Measurements from ENCODE around the gene APOC1. TPM values are rescaled to one million over a fixed set of nuclear protein-coding genes. Genes with fewer than 3 reads are reported as not detected.
A peak's percentile ranks its signal among the peaks of the same experiment; 100 is the strongest.
"Not testable (repeated sequence)": the region's sequence is repeated elsewhere in the genome, so short reads cannot be mapped to it uniquely, and the experiment has no call there.

Gene APOC1
- total and polyA plus RNA-seq, 8 donors, result 5.4 to 70.6 (median 17.6) TPM; not detected in 2

- H3K27ac ChIP-seq, result peak overlapping the region in 4 of 5 donors; percentile 44 to 72 (median 62)
- TF ChIP-seq POLR2AphosphoS5 (IDR thresholded peaks at IDR 0.05) (no peak), EP300 (IDR thresholded peaks at IDR 0.05) (no peak), CTCF (IDR thresholded peaks at IDR 0.05) (no peak), POLR2A (IDR thresholded peaks at IDR 0.05) (no peak)
- no peaks in the 10 kb centered on the region for H3K36me3 ChIP-seq
- peaks cover 5 to 37% (median 15%) of the 10 kb centered on the region in 4 donors for H3K4me1 ChIP-seq
- H3K4me3 ChIP-seq, result no peak overlapping the region
- WGBS, 5 donors, result 52 to 64% (median 56%) methylated on average over 8 of the region's 8 CpGs
- intact Hi-C loops (cut with DNase I; ENCODE audit: low total_unique reads), result no loop called here
- H3K9me3 ChIP-seq, result no peaks in the 10 kb centered on the region
- no peak for DNase-seq
- H3K27me3 ChIP-seq, result peaks cover 0 to 4% (median 0%) of the 10 kb centered on the region in 3 donors
Observed at GRCh38 chr19:44924243-44924725, 9.9 kb downstream of the APOC1 start.

- WGBS, 5 donors, result 28 to 59% (median 52%) methylated on average over 8 of the region's 8 CpGs
- H3K4me1 ChIP-seq, result peaks cover 5 to 37% (median 15%) of the 10 kb centered on the region in 4 donors
- peaks cover 0 to 4% (median 0%) of the 10 kb centered on the region in 3 donors for H3K27me3 ChIP-seq
- TF ChIP-seq POLR2AphosphoS5 (IDR thresholded peaks at IDR 0.05) (peak in 1 of 3 donors; percentile 50), CTCF (IDR thresholded peaks at IDR 0.05) (no peak)
- no peak overlapping the region for H3K4me3 ChIP-seq
- intact Hi-C loops (cut with DNase I; ENCODE audit: low total_unique reads), result no loop called here
- H3K9me3 ChIP-seq, result no peaks in the 10 kb centered on the region
- H3K27ac ChIP-seq, result peak overlapping the region; percentile 44 to 72 (median 58)
- DNase-seq, result peak; percentile 52 to 80
- H3K36me3 ChIP-seq, result no peaks in the 10 kb centered on the region
Observed at GRCh38 chr19:44925114-44925891, 10.9 kb downstream of the APOC1 start.

- H3K27me3 ChIP-seq; H3K9me3 ChIP-seq; intact Hi-C loops (cut with DNase I; ENCODE audit: low total_unique reads); DNase-seq; H3K36me3 ChIP-seq: not testable (repeated sequence)
- peak overlapping the region in 3 of 5 donors; percentile 18 to 67 (median 43) for H3K27ac ChIP-seq
- peaks cover 5 to 37% (median 15%) of the 10 kb centered on the region in 4 donors for H3K4me1 ChIP-seq
- H3K4me3 ChIP-seq, result peak overlapping the region in 2 of 4 donors; percentile 13 to 24
- 34 to 63% (median 50%) methylated on average over 9 to 19 of the region's 19 CpGs for WGBS, 5 donors
Observed at GRCh38 chr19:44926245-44927077, 12.1 kb downstream of the APOC1 start.

GRCh38 chr19:44927746-44928145 is 13.3 kb downstream of the APOC1 start:
- H3K27ac ChIP-seq, result peak overlapping the region in 3 of 5 donors; percentile 34 to 64 (median 43)
- intact Hi-C loops (cut with DNase I; ENCODE audit: low total_unique reads), result no loop called here
- no peaks in the 10 kb centered on the region for H3K9me3 ChIP-seq
- H3K4me3 ChIP-seq, result no peak overlapping the region
- TF ChIP-seq CTCF (IDR thresholded peaks at IDR 0.05) (no peak), EP300 (IDR thresholded peaks at IDR 0.05) (no peak), POLR2A (IDR thresholded peaks at IDR 0.05) (no peak), POLR2AphosphoS5 (IDR thresholded peaks at IDR 0.05) (no peak)
- H3K27me3 ChIP-seq, result peaks cover 0 to 4% (median 0%) of the 10 kb centered on the region in 3 donors
- no peak for DNase-seq
- WGBS, 5 donors, result 29 to 48% (median 40%) methylated on average over 5 of the region's 5 CpGs
- H3K36me3 ChIP-seq, result no peaks in the 10 kb centered on the region
- H3K4me1 ChIP-seq, result peaks cover 5 to 37% (median 15%) of the 10 kb centered on the region in 4 donors

All from stomach (tissue), 9 donors.